GM23248 (cell line): Measurements from ENCODE around the gene FBXO2.

Experiments
- EZH2 ChIP-seq: fragments of 200-600 bp; sonication (generic); IDR thresholded peaks from 2 replicates; pipeline ENCODE4 v1.6.1; 2018; ENCODE audit warnings: antibody characterized with exemption, mild to moderate bottlenecking; ENCODE audit not compliant: insufficient read depth, poor library complexity, severe bottlenecking
- EZH2phosphoT487 ChIP-seq: fragments of 200-600 bp; sonication (generic); IDR thresholded peaks from 2 replicates; pipeline ENCODE4 v1.6.1; 2018; ENCODE audit warnings: antibody characterized with exemption, moderate library complexity, mild to moderate bottlenecking, low read depth; ENCODE audit not compliant: insufficient read depth

DNA sequence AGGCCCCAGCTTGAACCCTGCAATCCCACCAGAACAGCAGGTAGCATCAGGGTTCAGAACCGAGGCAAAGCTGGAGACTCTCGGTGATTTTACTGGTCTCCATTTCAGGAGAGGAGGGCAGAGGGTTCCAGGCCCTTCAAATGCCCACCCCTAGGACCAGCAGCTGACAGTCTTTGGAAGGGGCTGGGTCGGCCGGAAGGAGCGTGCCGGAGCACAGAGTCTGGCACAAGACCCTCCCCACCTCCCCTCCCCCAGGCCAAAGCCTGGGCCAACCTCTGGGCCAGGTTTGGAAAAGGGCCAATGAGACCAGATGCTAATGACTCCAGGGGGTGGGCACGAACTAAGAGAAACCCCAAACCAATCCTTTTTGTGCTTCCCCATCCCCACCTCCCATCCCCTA, 6.9 kb downstream of the FBXO2 start:
- TF ChIP-seq EZH2 = no peak
- TF ChIP-seq EZH2phosphoT487 = no peak
